GM20431 (cell line): ENCODE data around the gene ZMYND19.
"Not testable (repeated sequence)": the region's sequence is repeated elsewhere in the genome, so short reads cannot be mapped to it uniquely, and the experiment has no call there.

Experiments
- in situ Hi-C: fragments of 300-500 bp; cut with MseI, MboI; formaldehyde crosslinking; loops from one replicate; pipeline ENCODE4 v1.15.0; 2020; ENCODE audit warnings: low sequenced_read_pairs; ENCODE audit not compliant: unreplicated experiment

The ZMYND19 gene

GRCh38 chr9:137589441-137590122 lies 730 bp downstream of the ZMYND19 start:
- in situ Hi-C loops = no loop called here

DNA sequence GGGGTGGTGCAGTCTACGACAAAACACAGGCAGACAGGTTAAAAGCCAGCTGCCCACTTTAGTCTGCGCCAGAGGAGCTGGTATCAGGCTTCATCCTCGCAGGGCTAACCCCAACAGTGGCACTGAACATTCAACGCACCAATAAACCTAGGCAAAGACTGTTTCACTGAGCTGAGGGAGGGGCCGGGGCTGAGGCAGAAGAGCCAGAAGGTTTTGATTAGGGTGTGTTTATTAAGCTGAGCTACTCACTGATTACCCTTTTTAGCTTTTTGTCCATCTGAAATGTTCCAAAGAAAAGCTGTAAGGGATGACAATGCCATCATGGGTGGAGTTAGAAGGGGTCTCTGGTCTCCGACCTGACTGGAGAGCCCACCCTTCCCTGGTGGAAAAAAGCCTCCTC lies 1.4 kb downstream of the ZMYND19 start:
- in situ Hi-C loops = no loop called here

DNA sequence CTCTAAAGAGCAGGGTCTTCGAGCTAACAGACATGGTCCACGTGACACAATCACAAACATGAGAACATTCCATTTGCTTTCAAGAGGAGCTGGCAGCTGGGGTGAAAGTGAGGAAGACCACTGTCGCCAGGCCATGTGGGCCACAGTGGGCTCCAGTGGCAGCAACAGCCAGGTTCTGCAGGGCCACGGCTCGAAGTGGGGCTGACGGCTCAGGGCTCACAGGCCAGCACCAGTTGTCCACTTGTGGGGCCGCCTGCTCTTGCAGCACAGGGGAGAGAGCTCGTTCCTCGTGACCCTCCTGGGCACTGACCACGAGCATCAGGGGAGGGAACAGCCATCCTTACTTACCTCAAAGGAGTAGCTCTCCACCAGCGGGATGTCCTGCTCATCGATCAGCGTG lies 2.0 kb downstream of the ZMYND19 start:
- in situ Hi-C loops = no loop called here

DNA sequence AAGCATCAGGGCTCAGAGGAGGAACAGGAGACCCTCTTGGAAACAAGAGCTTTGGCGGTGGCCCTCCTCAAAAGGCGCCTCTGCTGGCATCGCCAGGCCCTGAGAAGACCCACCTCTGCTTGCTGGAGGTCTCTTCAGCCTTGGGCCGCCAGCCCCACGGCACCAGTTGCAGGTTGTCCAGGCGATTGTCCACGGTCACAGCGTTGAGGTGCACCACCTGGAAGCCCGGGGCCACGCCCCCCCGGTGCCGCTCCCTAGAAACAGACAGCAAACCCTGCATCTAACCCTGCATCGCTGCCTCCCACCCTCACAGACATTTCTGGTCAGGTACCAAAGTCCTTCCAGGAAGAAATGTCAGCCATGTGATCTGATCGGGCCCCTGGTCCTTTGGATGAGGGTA lies 3.5 kb downstream of the ZMYND19 start:
- in situ Hi-C loops = no loop called here

- in situ Hi-C loops = no loop called here
These were observed 6.4 kb downstream of the ZMYND19 start for GRCh38 chr9:137583957-137584356.

DNA sequence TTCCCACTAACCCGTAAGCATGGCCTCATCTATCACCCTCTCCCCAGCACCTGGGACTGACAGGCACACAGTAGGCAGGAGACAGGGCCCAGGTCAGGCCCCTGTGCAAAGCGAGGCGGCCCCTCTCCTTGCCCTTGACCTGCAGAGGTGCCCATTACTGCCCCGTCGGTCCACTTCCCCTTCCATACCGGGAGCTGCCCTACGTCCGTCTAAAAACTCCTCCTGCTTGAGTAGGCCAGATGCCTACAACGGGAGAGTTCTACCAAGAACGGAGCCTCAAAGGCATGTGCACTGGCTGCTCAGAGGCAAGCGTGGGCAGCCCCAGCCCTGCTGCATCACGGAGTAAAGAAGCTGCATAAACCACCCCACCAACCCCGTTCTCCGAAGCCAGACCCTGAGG lies 7.0 kb downstream of the ZMYND19 start:
- in situ Hi-C loops = no loop called here

GRCh38 chr9:137582286-137582860 lies 7.9 kb downstream of the ZMYND19 start:
- in situ Hi-C loops = no loop called here

- in situ Hi-C loops = no loop called here
These were observed 8.7 kb downstream of the ZMYND19 start for GRCh38 chr9:137581361-137582285.

- in situ Hi-C loops = no loop called here
These were observed 9.4 kb downstream of the ZMYND19 start for GRCh38 chr9:137580954-137581322.

- in situ Hi-C loops = no loop called here
These were observed 9.9 kb downstream of the ZMYND19 start for GRCh38 chr9:137580209-137580953.

GRCh38 chr9:137579259-137579604 lies 11.1 kb downstream of the ZMYND19 start:
- in situ Hi-C loops = no loop called here

- in situ Hi-C loops = no loop called here
These were observed 11.6 kb downstream of the ZMYND19 start, which contains the start of gene DPH7 for GRCh38 chr9:137578518-137579258. Gene DPH7, minus strand, starts transcription at chr9:137578925. Its CDS starts 148 bp downstream, at chr9:137578777.

DNA sequence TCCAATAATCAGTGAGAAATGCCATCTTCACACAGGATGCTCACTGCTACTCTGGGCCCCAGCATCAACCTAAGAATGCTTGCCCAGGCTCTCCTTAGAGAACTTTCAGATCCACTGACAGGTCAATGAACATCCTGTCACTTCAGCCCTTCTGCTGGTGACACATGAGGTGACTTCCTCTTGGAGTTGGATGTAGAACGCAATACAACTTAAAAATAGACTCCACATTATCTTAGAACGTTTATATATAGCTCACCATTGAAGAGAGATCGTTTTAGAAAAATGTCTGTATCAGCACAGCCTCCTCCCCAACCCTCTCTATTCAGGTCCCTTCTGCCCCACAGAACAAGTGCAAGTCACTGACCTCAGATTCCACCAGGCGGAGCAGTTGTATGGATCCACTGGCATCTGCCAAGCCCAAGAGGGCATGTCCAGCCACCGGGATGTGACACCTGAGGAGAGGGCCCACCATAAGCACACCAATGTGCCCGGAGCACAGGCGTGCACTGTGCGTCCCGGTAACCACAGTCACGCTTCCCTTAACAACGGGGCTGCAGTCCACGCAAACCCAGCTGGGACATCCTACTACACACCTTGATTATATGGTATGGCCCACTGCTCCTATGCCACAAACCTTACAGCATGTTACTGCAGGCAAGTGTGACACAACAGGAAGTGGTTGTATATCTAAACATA lies 14.4 kb downstream of the ZMYND19 start:
- in situ Hi-C loops = no loop called here

DNA sequence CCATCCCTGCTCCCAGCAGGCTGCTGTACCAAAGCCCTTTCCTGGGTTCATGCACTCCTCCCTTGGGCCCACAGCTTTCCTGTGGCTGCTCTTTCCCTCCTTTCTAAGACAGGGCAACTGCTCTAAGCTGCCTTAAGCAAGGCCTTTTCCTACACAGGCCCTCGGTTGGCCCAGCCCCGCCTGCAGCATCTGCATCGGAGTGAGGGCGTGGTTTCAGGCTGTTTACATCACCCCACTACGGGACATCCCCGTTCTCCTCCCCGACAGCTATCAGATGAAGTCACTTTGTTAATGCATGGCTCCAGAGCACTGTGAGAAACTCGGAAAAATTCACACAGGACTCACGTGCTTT lies 15.0 kb downstream of the ZMYND19 start:
- in situ Hi-C loops = no loop called here

DNA sequence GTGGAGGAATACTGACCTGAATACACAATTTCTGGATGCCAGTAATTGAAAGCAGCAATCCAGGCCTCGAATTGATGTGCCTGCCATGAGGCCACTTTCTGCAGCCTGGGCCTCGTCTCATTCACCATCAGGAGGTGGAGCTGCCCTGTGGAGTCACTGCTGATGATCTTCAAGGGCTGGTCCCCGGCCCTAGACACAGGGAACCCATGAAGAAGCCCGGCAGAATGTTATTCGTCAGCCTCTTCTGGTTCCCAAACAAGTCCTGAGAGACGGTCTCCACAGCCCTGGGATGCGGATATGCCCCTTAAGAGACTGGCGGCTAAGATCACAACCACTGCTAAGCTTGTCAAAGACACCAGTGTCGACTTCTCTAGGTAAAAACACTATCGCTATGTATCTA lies 16.1 kb downstream of the ZMYND19 start:
- in situ Hi-C loops = no loop called here

- in situ Hi-C loops = no loop called here
These were observed 19.7 kb downstream of the ZMYND19 start for GRCh38 chr9:137570566-137570965.

GRCh38 chr9:137569609-137570203 lies 20.6 kb downstream of the ZMYND19 start:
- in situ Hi-C loops = no loop called here

DNA sequence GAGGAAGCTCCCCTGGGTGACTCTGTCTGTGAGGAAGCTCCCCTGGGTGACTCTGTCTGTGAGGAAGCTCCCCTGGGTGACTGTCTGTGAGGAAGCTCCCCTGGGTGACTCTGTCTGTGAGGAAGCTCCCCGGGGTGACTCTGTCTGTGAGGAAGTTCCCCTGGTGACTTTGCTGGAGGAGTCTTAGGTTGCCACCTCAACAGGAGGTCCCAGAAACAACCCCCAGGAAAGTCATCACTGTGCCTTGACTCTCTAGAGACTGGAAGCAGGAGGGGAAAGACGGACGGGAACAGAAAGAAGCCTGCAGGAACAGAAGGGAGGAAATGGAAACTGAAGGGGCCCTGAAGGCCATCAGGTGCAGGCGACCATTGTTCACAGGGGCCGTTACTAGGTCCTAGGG lies 21.9 kb downstream of the ZMYND19 start:
- in situ Hi-C loops = not testable (repeated sequence)
